ENCODE measurements around the gene SECTM1.

The SECTM1 gene

GRCh38 chr17:82287868-82288801, 45.4 kb downstream of the SECTM1 start:
- WGBS (ENCODE audit: insufficient coverage) = 92% methylated on average over 16 of the region's 19 CpGs
- Histone ChIP-seq H3K9me3 (ENCODE audit: control extremely low read depth in 1 of 5, control insufficient read depth in 4 of 5, insufficient read depth in 2 of 5, low read depth in 1 of 5, low read length in 4 of 5) (peaks cover 0 to 3% (median 0%) of the 10 kb centered on the region in 5 experiments), H3K27ac (ENCODE audit: insufficient read depth in 1 of 2, low read depth in 1 of 2, low read length in 2 of 2, poor library complexity in 1 of 2, severe bottlenecking in 2 of 2) (peak overlapping the region in 1 of 2 experiments; percentile 59), H3K36me3 (ENCODE audit: control insufficient read depth in 4 of 4, insufficient read depth in 4 of 4, low read length in 3 of 4) (no peaks in the 10 kb centered on the region), H3K4me1 (ENCODE audit: control extremely low read depth in 1 of 4, control insufficient read depth in 4 of 4, insufficient read depth in 4 of 4, low read length in 3 of 4) (peaks cover 3 to 18% (median 14%) of the 10 kb centered on the region in 4 experiments), H3K27me3 (replicated peaks in 2 of 5; ENCODE audit: control insufficient read depth in 4 of 5, insufficient read depth in 5 of 5, low read length in 4 of 5) (no peaks in the 10 kb centered on the region), H3K4me3 (ENCODE audit: control insufficient read depth in 1 of 7, extremely low read depth in 1 of 7, insufficient read depth in 4 of 7, low read depth in 2 of 7, low read length in 6 of 7) (no peak overlapping the region)
- CTCF ChIA-PET = interaction anchor here (1.1 kb wide), 1 partner anchor 9 kb away, joined by 4 read pairs; no protein-coding TSS in a partner anchor
- POLR2A ChIA-PET = interaction anchor here (1.2 kb wide), 1 partner anchor 14 kb away, joined by 4 read pairs; the partner anchor contains the start of gene CSNK1D
- DNase-seq = no peak

- POLR2A ChIA-PET = interaction anchor here (1.2 kb wide), 1 partner anchor 13 kb away, joined by 4 read pairs; the partner anchor contains the start of gene CSNK1D
- H3K27me3 ChIP-seq (replicated peaks in 2 of 5; ENCODE audit: control insufficient read depth in 4 of 5, insufficient read depth in 5 of 5, low read length in 4 of 5) = no peaks in the 10 kb centered on the region
- peaks cover 0 to 3% (median 0%) of the 10 kb centered on the region in 5 experiments for H3K9me3 ChIP-seq (ENCODE audit: control extremely low read depth in 1 of 5, control insufficient read depth in 4 of 5, insufficient read depth in 2 of 5, low read depth in 1 of 5, low read length in 4 of 5)
- no peak overlapping the region for H3K4me3 ChIP-seq (ENCODE audit: control insufficient read depth in 1 of 7, extremely low read depth in 1 of 7, insufficient read depth in 4 of 7, low read depth in 2 of 7, low read length in 6 of 7)
- 100% methylated on average over 3 of the region's 9 CpGs for WGBS (ENCODE audit: insufficient coverage)
- no peak for DNase-seq
- H3K36me3 ChIP-seq (ENCODE audit: control insufficient read depth in 4 of 4, insufficient read depth in 4 of 4, low read length in 3 of 4) = no peaks in the 10 kb centered on the region
- H3K4me1 ChIP-seq (ENCODE audit: control extremely low read depth in 1 of 4, control insufficient read depth in 4 of 4, insufficient read depth in 4 of 4, low read length in 3 of 4) = peaks cover 3 to 19% (median 14%) of the 10 kb centered on the region in 4 experiments
- CTCF ChIA-PET = interaction anchor here (1.1 kb wide), 1 partner anchor 10 kb away, joined by 4 read pairs; no protein-coding TSS in a partner anchor
- peak overlapping the region in 1 of 2 experiments; percentile 59 for H3K27ac ChIP-seq (ENCODE audit: insufficient read depth in 1 of 2, low read depth in 1 of 2, low read length in 2 of 2, poor library complexity in 1 of 2, severe bottlenecking in 2 of 2)
These were observed 46.3 kb downstream of the SECTM1 start for GRCh38 chr17:82287013-82287867.

- no peak overlapping the region for H3K27ac ChIP-seq (ENCODE audit: insufficient read depth in 1 of 2, low read depth in 1 of 2, low read length in 2 of 2, poor library complexity in 1 of 2, severe bottlenecking in 2 of 2)
- POLR2A ChIA-PET = no interaction called here
These were observed 48.4 kb downstream of the SECTM1 start for GRCh38 chr17:82285141-82285540.

GRCh38 chr17:82283208-82283749, 50.3 kb downstream of the SECTM1 start:
- Histone ChIP-seq H3K27ac (ENCODE audit: insufficient read depth in 1 of 2, low read depth in 1 of 2, low read length in 2 of 2, poor library complexity in 1 of 2, severe bottlenecking in 2 of 2) (no peak overlapping the region), H3K4me1 (ENCODE audit: control extremely low read depth in 1 of 4, control insufficient read depth in 4 of 4, insufficient read depth in 4 of 4, low read length in 3 of 4) (peaks cover 0 to 19% (median 11%) of the 10 kb centered on the region in 4 experiments), H3K27me3 (replicated peaks in 2 of 5; ENCODE audit: control insufficient read depth in 4 of 5, insufficient read depth in 5 of 5, low read length in 4 of 5) (no peaks in the 10 kb centered on the region), H3K36me3 (ENCODE audit: control insufficient read depth in 4 of 4, insufficient read depth in 4 of 4, low read length in 3 of 4) (no peaks in the 10 kb centered on the region), H3K4me3 (ENCODE audit: control insufficient read depth in 1 of 7, extremely low read depth in 1 of 7, insufficient read depth in 4 of 7, low read depth in 2 of 7, low read length in 6 of 7) (no peak overlapping the region), H3K9me3 (ENCODE audit: control extremely low read depth in 1 of 5, control insufficient read depth in 4 of 5, insufficient read depth in 2 of 5, low read depth in 1 of 5, low read length in 4 of 5) (peaks cover 0 to 3% (median 0%) of the 10 kb centered on the region in 5 experiments)
- DNase-seq = peak; percentile 47 to 90 (median 88)
- ChIA-PET POLR2A (interaction anchor here (1.2 to 1.5 kb wide), 2 partner anchors 9 to 10 kb away, joined by 3 to 7 read pairs; partner anchors contain the start of gene CSNK1D), CTCF (interaction anchor here (0.9 to 2.6 kb wide), 4 partner anchors 8 to 18 kb away, joined by 3 to 10 read pairs (median 7); partner anchors contain the start of gene CSNK1D)
- WGBS (ENCODE audit: insufficient coverage) = 59% methylated on average over 11 of the region's 13 CpGs

More at GRCh38 chr17:82285141-82285540, 48.4 kb downstream of the SECTM1 start:
- no peaks in the 10 kb centered on the region for H3K27me3 ChIP-seq (replicated peaks in 2 of 5; ENCODE audit: control insufficient read depth in 4 of 5, insufficient read depth in 5 of 5, low read length in 4 of 5)
- no peak overlapping the region for H3K4me3 ChIP-seq (ENCODE audit: control insufficient read depth in 1 of 7, extremely low read depth in 1 of 7, insufficient read depth in 4 of 7, low read depth in 2 of 7, low read length in 6 of 7)
- H3K4me1 ChIP-seq (ENCODE audit: control extremely low read depth in 1 of 4, control insufficient read depth in 4 of 4, insufficient read depth in 4 of 4, low read length in 3 of 4) = peaks cover 0 to 19% (median 11%) of the 10 kb centered on the region in 4 experiments
- 94% methylated on average over 7 of the region's 8 CpGs for WGBS (ENCODE audit: insufficient coverage)
- no peak for DNase-seq
- CTCF ChIA-PET = interaction anchor here (1.0 to 2.6 kb wide), 3 partner anchors 10 to 43 kb away, joined by 3 to 9 read pairs (median 4); no protein-coding TSS in a partner anchor
- H3K9me3 ChIP-seq (ENCODE audit: control extremely low read depth in 1 of 5, control insufficient read depth in 4 of 5, insufficient read depth in 2 of 5, low read depth in 1 of 5, low read length in 4 of 5) = peaks cover 0 to 3% (median 0%) of the 10 kb centered on the region in 5 experiments
- no peaks in the 10 kb centered on the region for H3K36me3 ChIP-seq (ENCODE audit: control insufficient read depth in 4 of 4, insufficient read depth in 4 of 4, low read length in 3 of 4)

GRCh38 chr17:82282239-82283207, 51.0 kb downstream of the SECTM1 start:
- H3K4me3 ChIP-seq (ENCODE audit: control insufficient read depth in 1 of 7, extremely low read depth in 1 of 7, insufficient read depth in 4 of 7, low read depth in 2 of 7, low read length in 6 of 7) = no peak overlapping the region
- POLR2A ChIA-PET = interaction anchor here (1.2 to 1.5 kb wide), 2 partner anchors 9 to 10 kb away, joined by 3 to 7 read pairs; partner anchors contain the start of gene CSNK1D
- DNase-seq = no peak
- peaks cover 0 to 18% (median 11%) of the 10 kb centered on the region in 4 experiments for H3K4me1 ChIP-seq (ENCODE audit: control extremely low read depth in 1 of 4, control insufficient read depth in 4 of 4, insufficient read depth in 4 of 4, low read length in 3 of 4)
- H3K36me3 ChIP-seq (ENCODE audit: control insufficient read depth in 4 of 4, insufficient read depth in 4 of 4, low read length in 3 of 4) = no peaks in the 10 kb centered on the region
- CTCF ChIA-PET = interaction anchor here (0.5 to 2.6 kb wide), 4 partner anchors 7 to 101 kb away, joined by 3 to 10 read pairs (median 7); partner anchors contain the start of gene CSNK1D
- 98% methylated on average over 19 of the region's 25 CpGs for WGBS (ENCODE audit: insufficient coverage)
- H3K27me3 ChIP-seq (replicated peaks in 2 of 5; ENCODE audit: control insufficient read depth in 4 of 5, insufficient read depth in 5 of 5, low read length in 4 of 5) = no peaks in the 10 kb centered on the region
- H3K27ac ChIP-seq (ENCODE audit: insufficient read depth in 1 of 2, low read depth in 1 of 2, low read length in 2 of 2, poor library complexity in 1 of 2, severe bottlenecking in 2 of 2) = no peak overlapping the region
- H3K9me3 ChIP-seq (ENCODE audit: control extremely low read depth in 1 of 5, control insufficient read depth in 4 of 5, insufficient read depth in 2 of 5, low read depth in 1 of 5, low read length in 4 of 5) = peaks cover 0 to 3% (median 0%) of the 10 kb centered on the region in 5 experiments
